HL-60 (cell line): ENCODE data around the gene SGSH.

Experiments
- DNase-seq, 2 experiments: peaks; one replicate each; pipeline ENCODE4 v3.0.0-alpha.2; 2010 to 2020; ENCODE audit warnings: low read depth in 1 of 2, low spot score in 1 of 2
- H3K27ac ChIP-seq: fragments of 250-450 bp; sonication (Bioruptor Pico); replicated peaks from 2 replicates; pipeline ENCODE4 v1.5.1; 2020; ENCODE audit warnings: mild to moderate bottlenecking, moderate library complexity
- H3K27me3 ChIP-seq: fragments of 250-450 bp; sonication (Bioruptor Pico); 2 replicates; pipeline ENCODE4 v1.5.1; 2021; ENCODE audit warnings: mild to moderate bottlenecking, moderate library complexity; ENCODE audit not compliant: insufficient read depth, poor library complexity, severe bottlenecking
- H3K4me3 ChIP-seq: replicated peaks from 2 replicates; pipeline ENCODE4 v1.5.1; 2011; ENCODE audit warnings: mild to moderate bottlenecking, control low read depth, low read length; ENCODE audit not compliant: insufficient read depth
- CTCF ChIP-seq: IDR thresholded peaks from one replicate; pipeline ENCODE4 v1.5.1; 2011; ENCODE audit warnings: low read length, control low read depth, inconsistent platforms; ENCODE audit not compliant: insufficient read depth
- GABPA ChIP-seq: IDR thresholded peaks from 2 replicates; pipeline ENCODE4 v1.6.1; 2012; ENCODE audit warnings: low read depth
- POLR2AphosphoS5 ChIP-seq: IDR thresholded peaks from 2 replicates; pipeline ENCODE4 v1.6.1; 2012; ENCODE audit warnings: low read depth
- REST ChIP-seq: IDR thresholded peaks from 2 replicates; pipeline ENCODE4 v1.6.1; 2012; ENCODE audit warnings: low read depth; ENCODE audit not compliant: insufficient replicate concordance
- SPI1 ChIP-seq: IDR thresholded peaks from 2 replicates; pipeline ENCODE4 v1.6.1; 2012; ENCODE audit warnings: low read depth, mild to moderate bottlenecking, borderline replicate concordance

SGSH gene

GRCh38 chr17:80204626-80205468 lies 15.3 kb downstream of the SGSH start:
- DNase-seq = no peak
- Histone ChIP-seq H3K27me3 (peaks cover 2% of the 10 kb centered on the region), H3K4me3 (no peak overlapping the region), H3K27ac (no peak overlapping the region)
- TF ChIP-seq SPI1 (no peak), REST (no peak)

GRCh38 chr17:80203471-80203963 lies 16.6 kb downstream of the SGSH start:
- no peak for DNase-seq
- TF ChIP-seq SPI1 (no peak), CTCF (no peak), REST (no peak), POLR2AphosphoS5 (no peak), GABPA (no peak)
- no peak overlapping the region for H3K27ac ChIP-seq
- no peak overlapping the region for H3K4me3 ChIP-seq
- H3K27me3 ChIP-seq = peaks cover 2% of the 10 kb centered on the region

GRCh38 chr17:80202197-80202596 lies 17.9 kb downstream of the SGSH start:
- DNase-seq = no peak
- TF ChIP-seq GABPA (no peak), REST (no peak), SPI1 (no peak), CTCF (no peak), POLR2AphosphoS5 (no peak)
- no peak overlapping the region for H3K4me3 ChIP-seq
- peaks cover 2% of the 10 kb centered on the region for H3K27me3 ChIP-seq
- H3K27ac ChIP-seq = no peak overlapping the region
